Sigmoid colon (tissue), 7 donors: ENCODE measurements around the gene ZNF408. TPM values are rescaled to one million over a fixed set of nuclear protein-coding genes. Genes with fewer than 3 reads are reported as not detected.
"Not testable (repeated sequence)": the region's sequence is repeated elsewhere in the genome, so short reads cannot be mapped to it uniquely, and the experiment has no call there.

Experiments used
- DNase-seq: peaks from one replicate; pipeline ENCODE4 v3.0.0-alpha.2; 2019
- H3K27ac ChIP-seq, 4 donors: fragments of 200-600 bp; sonication (generic); one replicate each; pipeline ENCODE4 v1.5.1; 2016 to 2019; ENCODE audit warnings: mild to moderate bottlenecking in 1 of 4
- H3K27me3 ChIP-seq, 3 donors: fragments of 200-600 bp; sonication (generic); one replicate each; pipeline ENCODE4 v1.5.1; 2019; ENCODE audit warnings: mild to moderate bottlenecking in 1 of 3
- H3K36me3 ChIP-seq, 4 donors: fragments of 200-600 bp; sonication (generic); one replicate each; pipeline ENCODE4 v1.5.1; 2016 to 2019
- H3K4me1 ChIP-seq, 4 donors: fragments of 200-600 bp; sonication (generic); one replicate each; pipeline ENCODE4 v1.5.1; 2017 to 2019
- H3K4me3 ChIP-seq, 4 donors: fragments of 200-600 bp; sonication (generic); one replicate each; pipeline ENCODE4 v1.5.1; 2017 to 2019; ENCODE audit warnings: mild to moderate bottlenecking in 2 of 4, moderate library complexity in 1 of 4
- H3K9me3 ChIP-seq, 4 donors: fragments of 200-600 bp in 3 of 4; sonication (generic) in 3 of 4; one replicate each; pipeline versions ENCODE4 v1.5.1 to v1.6.1; 2013 to 2019
- EP300 ChIP-seq, 4 donors: sonication (generic); formaldehyde crosslinking; IDR thresholded peaks; one replicate each; pipeline ENCODE4 v1.6.1; 2017; ENCODE audit warnings: antibody characterized with exemption in 4 of 4
- POLR2A ChIP-seq, 2 donors: fragments of 450-650 bp; IDR thresholded peaks; one replicate each; pipeline ENCODE4 v1.6.1; 2016; ENCODE audit warnings: antibody characterized with exemption in 2 of 2, mild to moderate bottlenecking in 2 of 2, moderate library complexity in 2 of 2
- POLR2AphosphoS5 ChIP-seq, 4 donors: sonication (generic); formaldehyde crosslinking; IDR thresholded peaks; one replicate each; pipeline ENCODE4 v1.6.1; 2017; ENCODE audit warnings: antibody characterized with exemption in 4 of 4
- WGBS, 2 donors: extraction: QIAGEN DNeasy Blood & Tissue Kit; methylation state at CpG; one replicate each; pipeline ENCODE4 v1.1.7; 2013; 5-methylcytosine and 5-hydroxymethylcytosine counted together
- intact Hi-C: fragments of 100-400 bp; cut with DNase I; formaldehyde crosslinking; loops from one replicate; pipeline ENCODE4 v1.15.1; 2023
- polyA plus RNA-seq, 3 donors: library from polyadenylated mRNA; stranded (reverse); fragments of 200-250 nt; gene quantifications; one replicate each; pipeline ENCODE4 v1.2.3, GENCODE V29; 2013
- total RNA-seq, 4 donors: library from RNA; depleted of rRNA; stranded (reverse); fragments of >200 nt; gene quantifications; one replicate each; pipeline ENCODE4 v1.1.0, GENCODE V29; 2016
- TF ChIP-seq, protein P1 (sequence below), 4 experiments: fragments of 450-650 bp in 3 of 4; fragments of 200-600 bp in 1 of 4; IDR thresholded peaks; one replicate each; pipeline ENCODE4 v1.5.1; 2016 to 2019; ENCODE audit warnings: antibody characterized with exemption in 4 of 4, mild to moderate bottlenecking in 3 of 4, moderate library complexity in 2 of 4
- donor health status: healthy with polysubstance abuse.
- donor health status: Bipolar disorder and iron deficiency.
- donor health status: healthy.

Gene ZNF408
- total and polyA plus RNA-seq, 7 donors: 4.3 to 12.8 (median 8.4) TPM

DNA sequence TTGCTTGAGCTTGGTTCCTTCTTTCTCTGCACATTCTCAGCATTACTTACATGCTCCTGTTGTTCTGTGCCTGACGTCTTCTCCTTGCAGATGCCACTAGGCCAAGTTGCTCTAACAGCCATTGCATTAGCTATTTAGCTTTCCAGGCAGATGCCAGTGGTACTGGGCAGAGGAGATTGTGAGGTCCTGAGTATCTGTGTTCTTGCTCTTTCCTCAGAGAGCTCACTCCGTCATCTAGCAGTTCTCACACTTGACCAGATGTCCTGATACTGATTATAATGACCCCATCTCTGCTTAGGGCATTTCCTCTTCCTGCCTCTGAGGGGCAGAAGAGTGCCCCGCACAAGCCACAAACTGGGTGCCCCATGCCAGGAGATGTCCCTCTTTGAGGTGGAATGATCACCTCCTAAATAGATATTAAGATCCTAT, 31.1 kb upstream of the ZNF408 start:
- Histone ChIP-seq H3K9me3 (no peaks in the 10 kb centered on the region), H3K27ac (no peak overlapping the region), H3K36me3 (peaks cover 26 to 90% (median 50%) of the 10 kb centered on the region in 4 donors), H3K4me3 (no peak overlapping the region), H3K4me1 (peaks cover 0 to 23% (median 11%) of the 10 kb centered on the region in 4 donors), H3K27me3 (no peaks in the 10 kb centered on the region)
- peak; percentile 58 for DNase-seq
- intact Hi-C loops: no loop called here
- WGBS, 2 donors: 70 to 81% methylated on average over 3 of the region's 3 CpGs
- TF ChIP-seq, protein P1, sequence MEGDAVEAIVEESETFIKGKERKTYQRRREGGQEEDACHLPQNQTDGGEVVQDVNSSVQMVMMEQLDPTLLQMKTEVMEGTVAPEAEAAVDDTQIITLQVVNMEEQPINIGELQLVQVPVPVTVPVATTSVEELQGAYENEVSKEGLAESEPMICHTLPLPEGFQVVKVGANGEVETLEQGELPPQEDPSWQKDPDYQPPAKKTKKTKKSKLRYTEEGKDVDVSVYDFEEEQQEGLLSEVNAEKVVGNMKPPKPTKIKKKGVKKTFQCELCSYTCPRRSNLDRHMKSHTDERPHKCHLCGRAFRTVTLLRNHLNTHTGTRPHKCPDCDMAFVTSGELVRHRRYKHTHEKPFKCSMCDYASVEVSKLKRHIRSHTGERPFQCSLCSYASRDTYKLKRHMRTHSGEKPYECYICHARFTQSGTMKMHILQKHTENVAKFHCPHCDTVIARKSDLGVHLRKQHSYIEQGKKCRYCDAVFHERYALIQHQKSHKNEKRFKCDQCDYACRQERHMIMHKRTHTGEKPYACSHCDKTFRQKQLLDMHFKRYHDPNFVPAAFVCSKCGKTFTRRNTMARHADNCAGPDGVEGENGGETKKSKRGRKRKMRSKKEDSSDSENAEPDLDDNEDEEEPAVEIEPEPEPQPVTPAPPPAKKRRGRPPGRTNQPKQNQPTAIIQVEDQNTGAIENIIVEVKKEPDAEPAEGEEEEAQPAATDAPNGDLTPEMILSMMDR (IDR thresholded peaks at IDR 0.05): no peak
- TF ChIP-seq EP300 (IDR thresholded peaks at IDR 0.05) (no peak), POLR2A (IDR thresholded peaks at IDR 0.05) (no peak), POLR2AphosphoS5 (IDR thresholded peaks at IDR 0.05) (no peak)

DNA sequence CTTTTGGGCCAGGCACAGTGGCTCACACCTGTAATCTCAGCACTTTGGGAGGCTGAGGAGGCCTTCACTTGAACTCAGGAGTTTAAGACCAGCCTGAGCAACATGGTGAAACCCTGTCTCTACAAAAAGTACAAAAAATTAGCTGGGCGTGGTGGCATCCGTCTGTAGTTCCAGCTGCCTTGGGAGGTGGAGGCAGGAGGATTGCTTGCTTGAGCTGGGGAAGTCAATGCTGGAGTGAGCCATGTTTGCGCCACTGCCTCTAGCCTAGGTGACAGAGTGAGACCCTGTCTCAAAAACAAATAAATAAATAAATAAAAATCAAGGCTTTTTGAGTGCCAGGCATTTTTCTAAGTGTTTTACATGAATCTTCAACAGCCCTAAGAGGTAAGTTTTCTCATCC, 30.3 kb upstream of the ZNF408 start:
- Histone ChIP-seq H3K4me1 (peaks cover 0 to 31% (median 19%) of the 10 kb centered on the region in 4 donors), H3K36me3 (peaks cover 20 to 82% (median 44%) of the 10 kb centered on the region in 4 donors), H3K27ac (peak overlapping the region in 1 of 4 donors; percentile 0)
- intact Hi-C loops, H3K9me3 ChIP-seq, H3K4me3 ChIP-seq, H3K27me3 ChIP-seq: not testable (repeated sequence)
- DNase-seq: peak; percentile 42
- 84 to 86% methylated on average over 3 of the region's 3 CpGs for WGBS, 2 donors

DNA sequence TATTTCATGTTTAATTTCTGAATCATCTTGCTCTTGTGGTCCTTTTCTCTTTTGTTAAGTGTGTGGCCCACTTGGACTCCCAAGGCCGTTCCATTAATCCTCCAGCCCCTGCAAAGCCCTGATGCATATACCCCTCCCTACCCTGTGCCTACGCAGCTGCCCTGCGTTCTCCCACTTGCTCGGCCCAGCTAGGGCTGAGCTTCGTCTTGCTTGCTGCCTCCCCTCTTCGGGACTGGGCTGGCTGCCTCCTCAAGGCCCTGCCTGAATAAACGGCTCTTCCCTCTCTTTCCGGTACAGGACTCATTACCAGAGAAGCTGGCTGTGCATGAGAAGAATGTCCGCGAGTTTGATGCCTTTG, 28.9 kb upstream of the ZNF408 start:
- Histone ChIP-seq H3K27ac (no peak overlapping the region), H3K4me1 (peaks cover 0 to 35% (median 28%) of the 10 kb centered on the region in 4 donors), H3K36me3 (peaks cover 19 to 75% (median 44%) of the 10 kb centered on the region in 4 donors), H3K27me3 (no peaks in the 10 kb centered on the region), H3K4me3 (no peak overlapping the region), H3K9me3 (no peaks in the 10 kb centered on the region)
- intact Hi-C loops: no loop called here
- TF ChIP-seq POLR2AphosphoS5 (IDR thresholded peaks at IDR 0.05) (no peak), EP300 (IDR thresholded peaks at IDR 0.05) (no peak), POLR2A (IDR thresholded peaks at IDR 0.05) (no peak)
- TF ChIP-seq, protein P1 (IDR thresholded peaks at IDR 0.05): no peak
- 92 to 95% methylated on average over 10 of the region's 10 CpGs for WGBS, 2 donors
- peak; percentile 40 for DNase-seq

DNA sequence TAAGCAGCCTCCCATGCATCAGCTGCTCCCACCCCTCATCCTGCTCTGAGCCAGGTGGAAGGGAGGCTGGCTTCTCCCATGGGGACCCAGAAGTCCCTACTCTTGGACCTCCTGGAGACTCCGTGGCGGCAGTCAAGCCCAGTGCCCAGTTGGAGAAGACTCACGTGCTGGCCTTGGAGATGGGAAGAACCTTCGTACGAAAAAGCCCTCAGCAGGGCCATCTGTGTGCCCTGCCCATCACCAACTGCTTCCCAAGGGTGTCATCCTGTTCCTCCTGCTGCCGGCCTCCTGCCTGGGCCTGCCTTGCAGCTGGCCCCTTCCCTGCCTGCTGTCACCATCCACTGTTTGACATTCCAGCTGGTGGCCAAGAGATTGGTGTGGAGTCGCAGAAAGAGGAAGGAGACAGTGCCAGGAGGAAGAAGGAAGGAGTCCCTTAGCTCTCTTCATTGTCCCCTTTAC, 28.4 kb upstream of the ZNF408 start:
- intact Hi-C loops: no loop called here
- TF ChIP-seq EP300 (IDR thresholded peaks at IDR 0.05) (no peak), POLR2A (IDR thresholded peaks at IDR 0.05) (no peak), POLR2AphosphoS5 (IDR thresholded peaks at IDR 0.05) (no peak)
- TF ChIP-seq, protein P1 (IDR thresholded peaks at IDR 0.05): no peak
- Histone ChIP-seq H3K4me3 (no peak overlapping the region), H3K36me3 (peaks cover 19 to 75% (median 45%) of the 10 kb centered on the region in 4 donors), H3K9me3 (no peaks in the 10 kb centered on the region), H3K27me3 (no peaks in the 10 kb centered on the region), H3K27ac (no peak overlapping the region), H3K4me1 (peaks cover 0 to 30% (median 26%) of the 10 kb centered on the region in 4 donors)
- WGBS, 2 donors: 69 to 88% methylated on average over 6 to 7 of the region's 7 CpGs
- peak; percentile 52 for DNase-seq

DNA sequence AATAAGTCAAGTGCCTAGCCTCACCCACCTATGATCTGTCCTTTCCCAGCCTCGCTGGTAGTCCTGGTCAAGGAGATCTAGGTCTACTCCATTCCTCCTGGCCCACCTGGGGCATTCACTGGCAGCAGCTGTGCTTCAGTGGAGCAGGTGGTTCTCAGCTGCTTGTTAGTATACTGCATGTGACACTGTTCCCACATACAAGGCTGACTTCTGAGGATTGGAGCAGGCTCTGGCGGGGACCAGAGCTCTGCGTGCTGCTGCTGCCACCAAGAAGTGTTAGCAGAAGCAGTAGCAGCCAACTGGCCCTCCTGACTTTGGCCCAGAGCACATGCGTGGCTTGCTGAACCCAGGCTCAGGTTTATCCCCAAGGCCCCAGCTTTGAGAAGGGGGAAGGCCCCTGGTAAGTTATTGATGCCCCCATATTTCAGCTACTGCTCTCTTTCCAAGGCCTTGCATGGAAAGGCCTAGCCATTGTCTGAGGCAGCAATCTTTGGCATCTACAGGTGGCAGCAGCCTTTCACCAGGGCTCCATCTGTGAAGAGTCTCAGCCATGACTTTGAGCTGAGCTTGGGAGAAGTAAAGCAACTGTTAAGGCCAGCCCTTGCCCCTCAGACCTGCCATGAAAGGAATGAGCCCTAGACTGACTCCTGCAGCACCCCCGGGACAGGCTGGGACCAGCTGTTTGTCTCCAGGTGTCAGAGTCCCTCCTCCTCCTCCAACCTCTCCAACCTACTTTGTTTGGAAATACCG, 26.9 kb upstream of the ZNF408 start:
- peak; percentile 55 for DNase-seq
- Histone ChIP-seq H3K9me3 (no peaks in the 10 kb centered on the region), H3K4me3 (no peak overlapping the region), H3K4me1 (peaks cover 0 to 30% (median 26%) of the 10 kb centered on the region in 4 donors), H3K36me3 (peaks cover 26 to 75% (median 43%) of the 10 kb centered on the region in 4 donors), H3K27ac (peak overlapping the region; percentile 69 to 80 (median 74)), H3K27me3 (no peaks in the 10 kb centered on the region)
- 65 to 79% methylated on average over 6 of the region's 6 CpGs for WGBS, 2 donors
- intact Hi-C loops: no loop called here
- TF ChIP-seq, protein P1 (IDR thresholded peaks at IDR 0.05): no peak
- no peak for TF ChIP-seq POLR2A (IDR thresholded peaks at IDR 0.05)
